HepG2 (cell line): ENCODE results near the gene MYL6. TPM values are rescaled to one million over a fixed set of nuclear protein-coding genes. Genes with fewer than 3 reads are reported as not detected.

Experiments used
- ARID3A ChIP-seq: IDR thresholded peaks from 2 replicates; pipeline ENCODE4 v1.6.1; 2012; ENCODE audit warnings: low read depth, low read length, improper control_type of control experiment
- CHCHD3 ChIP-seq: sonication (generic); formaldehyde crosslinking; IDR thresholded peaks from 2 replicates; pipeline ENCODE4 v1.8.0; 2022; ENCODE audit warnings: mild to moderate bottlenecking, missing genetic modification reagents, moderate library complexity
- ELF4 ChIP-seq: sonication (generic); formaldehyde crosslinking; IDR thresholded peaks from 2 replicates; pipeline ENCODE4 v1.5.0; 2020; ENCODE audit warnings: missing genetic modification reagents, mild to moderate bottlenecking, moderate library complexity, borderline replicate concordance
- ETV6 ChIP-seq: sonication (generic); formaldehyde crosslinking; conservative IDR thresholded peaks from 2 replicates; pipeline ENCODE4 v1.4.0; 2020; ENCODE audit warnings: missing genetic modification reagents
- KDM5B ChIP-seq: sonication (generic); formaldehyde crosslinking; IDR thresholded peaks from 2 replicates; pipeline ENCODE4 v1.4.0; 2020; ENCODE audit warnings: missing genetic modification reagents, mild to moderate bottlenecking, borderline replicate concordance
- MEIS2 ChIP-seq: sonication (generic); formaldehyde crosslinking; IDR thresholded peaks from 2 replicates; pipeline ENCODE4 v1.9.0; 2021; ENCODE audit warnings: mild to moderate bottlenecking, missing genetic modification reagents
- NR1H2 ChIP-seq: sonication (generic); formaldehyde crosslinking; IDR thresholded peaks from 2 replicates; pipeline ENCODE4 v1.8.1; 2022; ENCODE audit warnings: low read depth, missing genetic modification reagents, borderline replicate concordance
- POLR2AphosphoS2 ChIP-seq: IDR thresholded peaks from 2 replicates; pipeline ENCODE4 v1.6.1; 2011; ENCODE audit warnings: low read depth, low read length, improper control_type of control experiment
- SP2 ChIP-seq: sonication (generic); formaldehyde crosslinking; IDR thresholded peaks from 2 replicates; pipeline ENCODE4 v1.5.1; 2020; ENCODE audit warnings: mild to moderate bottlenecking, missing genetic modification reagents
- THAP11 ChIP-seq: IDR thresholded peaks from 2 replicates; pipeline ENCODE4 v1.6.1; 2016; ENCODE audit warnings: missing biosample characterization, missing genetic modification reagents
- U2AF1 ChIP-seq: fragments of 200-400 bp; formaldehyde crosslinking; optimal IDR thresholded peaks from 2 replicates; pipeline ENCODE3; 2017; ENCODE audit warnings: mild to moderate bottlenecking, low read depth, low read length
- ZNF264 ChIP-seq: sonication (generic); formaldehyde crosslinking; IDR thresholded peaks from 2 replicates; pipeline ENCODE4 v1.4.0; 2020; ENCODE audit warnings: missing genetic modification reagents
- ZNF331 ChIP-seq: sonication (generic); formaldehyde crosslinking; IDR thresholded peaks from 2 replicates; pipeline ENCODE4 v1.4.0; 2020; ENCODE audit warnings: missing genetic modification reagents
- ZNF337 ChIP-seq: sonication (generic); formaldehyde crosslinking; IDR thresholded peaks from 2 replicates; pipeline ENCODE4 v1.5.1; 2020; ENCODE audit warnings: missing genetic modification reagents, low read depth, mild to moderate bottlenecking, borderline replicate concordance
- ZNF878 ChIP-seq: sonication (generic); formaldehyde crosslinking; IDR thresholded peaks from 2 replicates; pipeline ENCODE4 v1.8.1; 2023; ENCODE audit warnings: mild to moderate bottlenecking, missing genetic modification reagents, moderate library complexity
- polyA plus RNA-seq, 8 experiments: library from polyadenylated mRNA; depleted of rRNA in 3 of 8; stranded (reverse) in 7 of 8; unstranded in 1 of 8; fragments of >200 nt; fragmentation: Illumina TruSeq in 4 of 8; extraction: Trizol in 4 of 8; gene quantifications; 2 replicates each; pipeline versions ENCODE4 v1.2.1 to v1.2.3, GENCODE V29; 2011 to 2016; ENCODE audit warnings: low read depth in 4 of 8, missing spikeins in 1 of 8, mixed read lengths in 1 of 8; ENCODE audit not compliant: insufficient read depth in 1 of 8
- total RNA-seq, 5 experiments: library from RNA; depleted of rRNA; stranded (reverse); fragments of >200 nt; fragmentation: Illumina TruSeq; extraction: Trizol; gene quantifications; 2 replicates each; pipeline ENCODE4 v1.2.3, GENCODE V29; 2016; ENCODE audit warnings: low read depth in 1 of 5
- TF ChIP-seq, protein P1 (sequence below): sonication (generic); formaldehyde crosslinking; IDR thresholded peaks from 2 replicates; pipeline ENCODE4 v1.5.1; 2020; ENCODE audit warnings: missing genetic modification reagents, mild to moderate bottlenecking, borderline replicate concordance
- TF ChIP-seq, protein P2 (sequence below): fragments of 450-650 bp; IDR thresholded peaks from 2 replicates; pipeline ENCODE4 v1.6.1; 2016
- TF ChIP-seq, protein P3 (sequence below): sonication (generic); formaldehyde crosslinking; conservative IDR thresholded peaks from 2 replicates; pipeline ENCODE4 v1.8.1; 2023; ENCODE audit warnings: missing genetic modification reagents
- TF ChIP-seq, protein P4 (sequence below): sonication (generic); formaldehyde crosslinking; IDR thresholded peaks from 2 replicates; pipeline ENCODE4 v1.8.1; 2023; ENCODE audit warnings: mild to moderate bottlenecking, missing genetic modification reagents
- TF ChIP-seq, protein P5 (sequence below): IDR thresholded peaks from 2 replicates; pipeline ENCODE4 v1.6.1; 2016; ENCODE audit warnings: missing compliant biosample characterization, missing genetic modification reagents, borderline replicate concordance

Gene MYL6
- total and polyA plus RNA-seq, 2 of the 13 experiments (the other 11 are each of a cell fraction or from before 2014, with no cell fraction given): 1,127 to 1,192 TPM

GRCh38 chr12:56117778-56118687 lies 40.1 kb upstream of the MYL6 start, which contains the start of gene ZC3H10 (continued):
- TF ChIP-seq, protein P1, sequence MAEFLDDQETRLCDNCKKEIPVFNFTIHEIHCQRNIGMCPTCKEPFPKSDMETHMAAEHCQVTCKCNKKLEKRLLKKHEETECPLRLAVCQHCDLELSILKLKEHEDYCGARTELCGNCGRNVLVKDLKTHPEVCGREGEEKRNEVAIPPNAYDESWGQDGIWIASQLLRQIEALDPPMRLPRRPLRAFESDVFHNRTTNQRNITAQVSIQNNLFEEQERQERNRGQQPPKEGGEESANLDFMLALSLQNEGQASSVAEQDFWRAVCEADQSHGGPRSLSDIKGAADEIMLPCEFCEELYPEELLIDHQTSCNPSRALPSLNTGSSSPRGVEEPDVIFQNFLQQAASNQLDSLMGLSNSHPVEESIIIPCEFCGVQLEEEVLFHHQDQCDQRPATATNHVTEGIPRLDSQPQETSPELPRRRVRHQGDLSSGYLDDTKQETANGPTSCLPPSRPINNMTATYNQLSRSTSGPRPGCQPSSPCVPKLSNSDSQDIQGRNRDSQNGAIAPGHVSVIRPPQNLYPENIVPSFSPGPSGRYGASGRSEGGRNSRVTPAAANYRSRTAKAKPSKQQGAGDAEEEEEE: 0 out of 2 replicates have a peak, but pooled peaks have one; percentile 38
- TF ChIP-seq, protein P2, sequence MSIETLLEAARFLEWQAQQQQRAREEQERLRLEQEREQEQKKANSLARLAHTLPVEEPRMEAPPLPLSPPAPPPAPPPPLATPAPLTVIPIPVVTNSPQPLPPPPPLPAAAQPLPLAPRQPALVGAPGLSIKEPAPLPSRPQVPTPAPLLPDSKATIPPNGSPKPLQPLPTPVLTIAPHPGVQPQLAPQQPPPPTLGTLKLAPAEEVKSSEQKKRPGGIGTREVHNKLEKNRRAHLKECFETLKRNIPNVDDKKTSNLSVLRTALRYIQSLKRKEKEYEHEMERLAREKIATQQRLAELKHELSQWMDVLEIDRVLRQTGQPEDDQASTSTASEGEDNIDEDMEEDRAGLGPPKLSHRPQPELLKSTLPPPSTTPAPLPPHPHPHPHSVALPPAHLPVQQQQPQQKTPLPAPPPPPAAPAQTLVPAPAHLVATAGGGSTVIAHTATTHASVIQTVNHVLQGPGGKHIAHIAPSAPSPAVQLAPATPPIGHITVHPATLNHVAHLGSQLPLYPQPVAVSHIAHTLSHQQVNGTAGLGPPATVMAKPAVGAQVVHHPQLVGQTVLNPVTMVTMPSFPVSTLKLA: peak; percentile 96
- TF ChIP-seq, protein P3, sequence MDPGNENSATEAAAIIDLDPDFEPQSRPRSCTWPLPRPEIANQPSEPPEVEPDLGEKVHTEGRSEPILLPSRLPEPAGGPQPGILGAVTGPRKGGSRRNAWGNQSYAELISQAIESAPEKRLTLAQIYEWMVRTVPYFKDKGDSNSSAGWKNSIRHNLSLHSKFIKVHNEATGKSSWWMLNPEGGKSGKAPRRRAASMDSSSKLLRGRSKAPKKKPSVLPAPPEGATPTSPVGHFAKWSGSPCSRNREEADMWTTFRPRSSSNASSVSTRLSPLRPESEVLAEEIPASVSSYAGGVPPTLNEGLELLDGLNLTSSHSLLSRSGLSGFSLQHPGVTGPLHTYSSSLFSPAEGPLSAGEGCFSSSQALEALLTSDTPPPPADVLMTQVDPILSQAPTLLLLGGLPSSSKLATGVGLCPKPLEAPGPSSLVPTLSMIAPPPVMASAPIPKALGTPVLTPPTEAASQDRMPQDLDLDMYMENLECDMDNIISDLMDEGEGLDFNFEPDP (CRISPR knock-in tag): no peak
- TF ChIP-seq ETV6 (CRISPR knock-in tag) (peak; percentile 99), ZNF264 (CRISPR knock-in tag) (0 out of 2 replicates have a peak, but pooled peaks have one; percentile 80), POLR2AphosphoS2 (peak; percentile 96), ZNF878 (CRISPR knock-in tag) (peak; percentile 82), ZNF337 (no peak), NR1H2 (CRISPR knock-in tag) (peak; percentile 58; the same call in 1 of the 2 replicates), THAP11 (CRISPR knock-in tag) (peak; percentile 97), MEIS2 (peak; percentile 82), U2AF1 (no peak), ARID3A (0 out of 2 replicates have a peak, but pooled peaks have one; percentile 16), KDM5B (CRISPR knock-in tag) (no peak; the same call in 1 of the 2 replicates), CHCHD3 (CRISPR knock-in tag) (0 out of 2 replicates have a peak, but pooled peaks have one; percentile 66), ZNF331 (CRISPR knock-in tag) (peak; percentile 94), SP2 (peak; percentile 80), ELF4 (CRISPR knock-in tag) (peak; percentile 92)
- TF ChIP-seq, protein P4, sequence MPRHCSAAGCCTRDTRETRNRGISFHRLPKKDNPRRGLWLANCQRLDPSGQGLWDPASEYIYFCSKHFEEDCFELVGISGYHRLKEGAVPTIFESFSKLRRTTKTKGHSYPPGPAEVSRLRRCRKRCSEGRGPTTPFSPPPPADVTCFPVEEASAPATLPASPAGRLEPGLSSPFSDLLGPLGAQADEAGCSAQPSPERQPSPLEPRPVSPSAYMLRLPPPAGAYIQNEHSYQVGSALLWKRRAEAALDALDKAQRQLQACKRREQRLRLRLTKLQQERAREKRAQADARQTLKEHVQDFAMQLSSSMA: no peak
- TF ChIP-seq, protein P5, sequence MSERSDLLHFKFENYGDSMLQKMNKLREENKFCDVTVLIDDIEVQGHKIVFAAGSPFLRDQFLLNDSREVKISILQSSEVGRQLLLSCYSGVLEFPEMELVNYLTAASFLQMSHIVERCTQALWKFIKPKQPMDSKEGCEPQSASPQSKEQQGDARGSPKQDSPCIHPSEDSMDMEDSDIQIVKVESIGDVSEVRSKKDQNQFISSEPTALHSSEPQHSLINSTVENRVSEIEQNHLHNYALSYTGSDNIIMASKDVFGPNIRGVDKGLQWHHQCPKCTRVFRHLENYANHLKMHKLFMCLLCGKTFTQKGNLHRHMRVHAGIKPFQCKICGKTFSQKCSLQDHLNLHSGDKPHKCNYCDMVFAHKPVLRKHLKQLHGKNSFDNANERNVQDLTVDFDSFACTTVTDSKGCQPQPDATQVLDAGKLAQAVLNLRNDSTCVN (CRISPR knock-in tag): 0 out of 2 replicates have a peak, but pooled peaks have one; percentile 67
